Brain microvascular endothelial cell (primary cell): ENCODE results near the gene CARD10.
A peak's percentile ranks its signal among the peaks of the same experiment; 100 is the strongest.

ENCODE experiments used
- DNase-seq: peaks from one replicate; pipeline ENCODE4 v3.0.0-alpha.2; 2020
- H3K27ac ChIP-seq: fragments of 250-450 bp; sonication (Bioruptor Pico); 2 replicates; pipeline ENCODE4 v1.5.1; 2020; ENCODE audit warnings: mild to moderate bottlenecking, moderate library complexity
- H3K27me3 ChIP-seq: fragments of 250-450 bp; sonication (Bioruptor Pico); replicated peaks from 2 replicates; pipeline ENCODE4 v1.5.1; 2020; ENCODE audit warnings: mild to moderate bottlenecking
- H3K36me3 ChIP-seq: fragments of 250-450 bp; sonication (Bioruptor Pico); replicated peaks from 2 replicates; pipeline ENCODE4 v1.5.1; 2020; ENCODE audit warnings: mild to moderate bottlenecking
- H3K4me3 ChIP-seq: 2 replicates; pipeline ENCODE4 v1.5.1; 2011; ENCODE audit warnings: low read depth, mild to moderate bottlenecking, control low read depth, low read length, moderate library complexity
- in situ Hi-C: cut with HindIII; loops from 2 replicates; pipeline ENCODE4 v1.10.0; 2017; ENCODE audit warnings: low sequenced_read_pairs, low pct_ligation_motif_present
- TF ChIP-seq, protein P1 (sequence below): IDR thresholded peaks from 2 replicates; pipeline ENCODE4 v1.5.1; 2011; ENCODE audit warnings: low read depth, mild to moderate bottlenecking, moderate library complexity, low read length, control low read depth, inconsistent platforms; ENCODE audit errors: missing control alignments

CARD10 gene

DNA sequence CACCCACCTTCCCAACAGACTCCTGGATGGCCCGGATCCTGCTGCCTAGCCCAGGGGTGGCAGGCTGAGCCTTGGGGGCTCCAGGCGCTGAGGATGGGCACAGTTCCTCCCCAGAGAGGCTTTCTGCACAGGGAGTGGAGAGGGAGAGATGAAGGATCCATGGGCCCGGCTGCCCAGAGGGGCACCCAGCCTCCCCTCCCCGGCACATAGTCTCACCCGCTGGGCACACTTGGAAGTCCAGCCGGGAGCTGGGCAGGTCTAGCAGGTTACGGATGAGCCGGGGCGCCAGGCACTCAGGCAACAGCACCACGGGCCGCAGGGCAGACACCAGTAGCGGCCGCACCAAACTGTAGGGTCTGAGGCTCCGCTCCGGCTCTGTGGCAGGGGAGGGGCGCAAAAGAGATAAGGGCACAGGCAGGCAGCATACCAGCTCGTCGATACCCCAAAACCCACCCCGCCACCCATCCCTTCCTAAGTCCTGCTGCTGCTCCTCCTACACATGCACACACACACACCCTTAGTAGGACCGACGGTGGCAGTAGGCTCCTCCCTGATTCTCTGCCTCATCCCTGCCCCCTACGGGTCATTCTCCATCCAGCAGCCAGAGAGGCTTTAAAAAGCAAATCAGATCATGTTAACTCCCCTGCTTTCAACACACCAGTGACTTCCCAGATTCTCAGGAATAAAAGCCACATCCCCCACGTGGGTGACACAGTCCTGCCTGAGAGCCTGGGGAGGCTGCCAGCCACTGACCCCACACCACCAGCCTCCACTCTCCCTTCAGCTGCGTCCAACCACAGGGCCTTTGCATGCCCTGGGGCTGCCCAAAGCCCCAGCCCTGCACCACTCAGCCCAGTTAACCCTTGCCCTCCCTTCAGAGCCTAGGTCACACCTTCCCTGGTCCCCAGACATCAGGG lies 26.5 kb downstream of the CARD10 start:
- TF ChIP-seq, protein P1, sequence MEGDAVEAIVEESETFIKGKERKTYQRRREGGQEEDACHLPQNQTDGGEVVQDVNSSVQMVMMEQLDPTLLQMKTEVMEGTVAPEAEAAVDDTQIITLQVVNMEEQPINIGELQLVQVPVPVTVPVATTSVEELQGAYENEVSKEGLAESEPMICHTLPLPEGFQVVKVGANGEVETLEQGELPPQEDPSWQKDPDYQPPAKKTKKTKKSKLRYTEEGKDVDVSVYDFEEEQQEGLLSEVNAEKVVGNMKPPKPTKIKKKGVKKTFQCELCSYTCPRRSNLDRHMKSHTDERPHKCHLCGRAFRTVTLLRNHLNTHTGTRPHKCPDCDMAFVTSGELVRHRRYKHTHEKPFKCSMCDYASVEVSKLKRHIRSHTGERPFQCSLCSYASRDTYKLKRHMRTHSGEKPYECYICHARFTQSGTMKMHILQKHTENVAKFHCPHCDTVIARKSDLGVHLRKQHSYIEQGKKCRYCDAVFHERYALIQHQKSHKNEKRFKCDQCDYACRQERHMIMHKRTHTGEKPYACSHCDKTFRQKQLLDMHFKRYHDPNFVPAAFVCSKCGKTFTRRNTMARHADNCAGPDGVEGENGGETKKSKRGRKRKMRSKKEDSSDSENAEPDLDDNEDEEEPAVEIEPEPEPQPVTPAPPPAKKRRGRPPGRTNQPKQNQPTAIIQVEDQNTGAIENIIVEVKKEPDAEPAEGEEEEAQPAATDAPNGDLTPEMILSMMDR = peak; percentile 62
- Histone ChIP-seq H3K4me3 (no peak overlapping the region), H3K27me3 (no peaks in the 10 kb centered on the region), H3K27ac (no peak overlapping the region), H3K36me3 (peaks cover 12% of the 10 kb centered on the region)
- DNase-seq = peak; percentile 37
- in situ Hi-C loops = no loop called here

GRCh38 chr22:37491559-37492427 lies 27.4 kb downstream of the CARD10 start:
- peaks cover 12% of the 10 kb centered on the region for H3K36me3 ChIP-seq
- TF ChIP-seq, protein P1 = no peak
- no peaks in the 10 kb centered on the region for H3K27me3 ChIP-seq
- H3K4me3 ChIP-seq = no peak overlapping the region
- no peak overlapping the region for H3K27ac ChIP-seq
- DNase-seq = no peak
- in situ Hi-C loops = no loop called here

DNA sequence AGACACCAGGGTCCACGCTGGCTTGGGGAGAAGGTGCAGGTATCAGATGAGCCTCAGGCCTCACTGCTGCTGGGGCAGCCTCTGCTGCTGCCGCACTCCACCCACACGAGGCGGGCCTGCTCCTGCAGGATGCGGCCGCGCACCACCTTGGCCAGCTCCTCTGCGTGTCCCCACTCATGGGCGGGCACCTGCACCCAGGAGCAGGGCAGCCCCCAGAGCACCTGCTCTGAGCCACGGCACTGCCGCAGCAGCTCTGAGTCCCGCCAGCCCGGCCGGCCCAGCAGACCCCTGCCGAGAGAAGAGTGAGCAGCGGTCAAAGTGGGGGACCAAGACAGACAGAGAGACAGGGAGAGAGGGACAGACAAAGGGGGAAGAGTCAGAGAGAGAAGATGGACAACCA lies 28.1 kb downstream of the CARD10 start:
- H3K4me3 ChIP-seq = no peak overlapping the region
- TF ChIP-seq, protein P1 = no peak
- H3K27ac ChIP-seq = no peak overlapping the region
- in situ Hi-C loops = no loop called here
- DNase-seq = no peak
- peaks cover 9% of the 10 kb centered on the region for H3K36me3 ChIP-seq
- H3K27me3 ChIP-seq = no peaks in the 10 kb centered on the region

- in situ Hi-C loops = no loop called here
- no peak overlapping the region for H3K27ac ChIP-seq
- no peak overlapping the region for H3K4me3 ChIP-seq
- H3K27me3 ChIP-seq = no peaks in the 10 kb centered on the region
- TF ChIP-seq, protein P1 = no peak
- peaks cover 4% of the 10 kb centered on the region for H3K36me3 ChIP-seq
- DNase-seq = no peak
Observed at GRCh38 chr22:37489983-37490382, 29.2 kb downstream of the CARD10 start.

DNA sequence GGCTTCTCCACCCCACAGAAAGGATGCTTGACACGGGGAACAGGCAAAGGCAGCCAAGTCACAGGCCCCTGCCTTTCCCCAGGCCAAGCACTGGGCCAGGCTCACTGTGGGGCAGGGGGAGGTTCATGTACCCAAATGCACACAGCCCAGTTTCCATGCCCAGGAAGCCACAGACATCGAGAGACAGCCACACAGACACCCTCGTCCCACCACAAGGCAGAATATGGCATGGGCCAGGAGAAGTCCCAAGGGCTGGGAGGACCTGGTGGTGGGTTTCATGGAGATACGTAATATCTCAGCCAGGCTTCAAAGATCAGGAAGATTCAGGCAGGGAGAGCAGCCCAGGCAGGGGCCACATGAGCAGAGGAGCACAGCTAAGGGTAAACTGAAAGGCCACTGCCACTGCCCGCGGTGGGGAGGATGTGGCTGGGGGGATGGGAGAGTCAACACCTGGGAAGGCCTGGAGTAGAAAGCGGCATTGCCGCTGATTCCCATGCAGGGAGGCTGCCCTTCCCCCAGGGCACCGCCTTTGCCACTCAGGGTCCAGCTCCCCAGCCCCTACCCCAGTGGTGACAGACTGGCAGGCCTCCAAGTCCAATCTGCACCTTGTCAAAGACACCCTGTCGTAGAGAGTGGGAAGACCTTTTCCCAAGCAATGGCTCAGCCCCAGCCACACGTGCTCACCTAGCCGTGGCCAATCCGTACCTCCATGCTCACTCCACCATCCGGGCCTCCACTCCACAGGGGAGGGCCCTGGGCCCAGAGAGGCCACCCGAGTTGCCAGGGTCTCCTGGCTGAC lies 30.7 kb downstream of the CARD10 start:
- H3K27me3 ChIP-seq = no peaks in the 10 kb centered on the region
- no peak overlapping the region for H3K27ac ChIP-seq
- H3K36me3 ChIP-seq = peaks cover 4% of the 10 kb centered on the region
- no peak overlapping the region for H3K4me3 ChIP-seq
- in situ Hi-C loops = no loop called here
- DNase-seq = no peak
- TF ChIP-seq, protein P1 = no peak
